Measurements from ENCODE around the gene NAPA.

DNA sequence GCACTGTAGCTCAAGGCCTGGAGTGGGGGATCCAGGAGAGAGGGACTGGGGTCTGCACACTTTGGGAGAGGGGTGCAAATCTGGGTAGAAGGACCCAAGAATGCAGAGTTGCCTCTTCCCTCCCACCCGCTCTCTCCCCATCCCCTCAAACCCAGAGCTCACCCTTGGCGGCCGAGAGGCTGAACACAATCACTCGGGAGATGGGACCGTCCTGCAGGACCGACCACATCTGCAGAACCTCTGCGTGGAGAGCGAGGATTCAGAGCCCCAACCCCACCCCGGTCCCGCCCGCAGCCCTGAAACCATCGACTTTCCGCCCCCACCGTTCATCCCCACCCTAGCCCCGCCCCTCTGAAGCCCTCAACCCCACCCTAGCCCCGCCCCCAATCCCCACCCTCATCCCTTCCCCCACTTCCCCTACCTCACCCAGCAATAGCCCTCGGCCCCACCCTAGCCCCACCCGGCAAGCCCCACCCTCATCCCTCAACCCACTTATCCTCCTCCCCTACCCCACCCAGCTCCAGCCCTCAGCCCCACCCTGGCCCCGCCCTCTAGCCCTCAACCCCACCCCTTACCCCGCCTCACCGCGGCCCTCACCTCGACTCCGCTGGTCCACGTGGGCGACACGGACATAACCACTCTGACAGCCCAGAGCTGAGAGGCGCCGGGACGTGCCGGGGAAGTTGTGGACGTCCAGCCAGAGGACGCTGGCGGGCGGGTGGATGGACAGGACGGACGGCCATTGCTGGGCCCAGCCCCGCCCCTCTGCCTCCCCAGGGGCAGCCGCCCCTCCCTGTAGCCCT, 35.0 kb downstream of the NAPA start:
- TF ChIP-seq POLR2A (IDR thresholded peaks at IDR 0.05), result no peak
- TF ChIP-seq, protein P1, sequence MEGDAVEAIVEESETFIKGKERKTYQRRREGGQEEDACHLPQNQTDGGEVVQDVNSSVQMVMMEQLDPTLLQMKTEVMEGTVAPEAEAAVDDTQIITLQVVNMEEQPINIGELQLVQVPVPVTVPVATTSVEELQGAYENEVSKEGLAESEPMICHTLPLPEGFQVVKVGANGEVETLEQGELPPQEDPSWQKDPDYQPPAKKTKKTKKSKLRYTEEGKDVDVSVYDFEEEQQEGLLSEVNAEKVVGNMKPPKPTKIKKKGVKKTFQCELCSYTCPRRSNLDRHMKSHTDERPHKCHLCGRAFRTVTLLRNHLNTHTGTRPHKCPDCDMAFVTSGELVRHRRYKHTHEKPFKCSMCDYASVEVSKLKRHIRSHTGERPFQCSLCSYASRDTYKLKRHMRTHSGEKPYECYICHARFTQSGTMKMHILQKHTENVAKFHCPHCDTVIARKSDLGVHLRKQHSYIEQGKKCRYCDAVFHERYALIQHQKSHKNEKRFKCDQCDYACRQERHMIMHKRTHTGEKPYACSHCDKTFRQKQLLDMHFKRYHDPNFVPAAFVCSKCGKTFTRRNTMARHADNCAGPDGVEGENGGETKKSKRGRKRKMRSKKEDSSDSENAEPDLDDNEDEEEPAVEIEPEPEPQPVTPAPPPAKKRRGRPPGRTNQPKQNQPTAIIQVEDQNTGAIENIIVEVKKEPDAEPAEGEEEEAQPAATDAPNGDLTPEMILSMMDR (IDR thresholded peaks at IDR 0.05), result no peak

Measured in ovary (tissue), 3 donors.